ENCODE measurements around the gene MTX1.
A peak's percentile ranks its signal among the peaks of the same experiment; 100 is the strongest.

DNA sequence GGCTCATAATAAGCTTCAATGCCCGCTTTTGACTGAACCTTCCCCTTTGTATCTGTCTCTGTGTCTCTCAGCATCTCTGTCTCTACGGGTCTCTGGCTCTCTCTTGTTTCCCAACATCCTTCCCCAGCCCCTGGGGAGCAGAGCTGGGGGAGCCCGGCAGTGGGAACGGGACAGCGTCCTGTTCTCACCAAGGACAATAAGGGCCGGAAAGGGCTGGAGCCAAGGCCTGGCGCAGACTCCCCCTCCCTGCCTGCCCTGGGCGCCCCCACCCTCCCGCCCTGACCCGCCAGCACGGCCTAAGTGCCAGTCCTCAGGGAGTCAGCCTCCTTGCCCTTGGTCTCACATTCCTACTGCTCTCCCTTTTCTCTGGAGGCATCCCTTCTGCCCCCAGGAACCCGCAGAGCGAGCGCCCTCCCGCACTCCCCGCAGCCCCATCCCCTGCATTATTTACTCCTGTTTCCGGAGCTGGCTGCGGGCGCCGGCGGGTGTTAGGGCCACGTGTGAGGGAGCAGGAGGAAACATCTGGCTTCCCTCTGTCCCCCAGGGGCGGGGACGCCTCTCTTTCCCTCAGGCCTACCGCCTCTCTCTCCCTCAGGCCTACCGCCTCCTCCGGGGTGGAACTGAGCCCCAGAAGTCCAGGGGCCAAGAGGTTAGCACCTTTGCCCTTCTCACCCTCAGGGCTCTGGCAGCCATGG is 41.9 kb upstream of the MTX1 start:
- TF ChIP-seq, protein P1, sequence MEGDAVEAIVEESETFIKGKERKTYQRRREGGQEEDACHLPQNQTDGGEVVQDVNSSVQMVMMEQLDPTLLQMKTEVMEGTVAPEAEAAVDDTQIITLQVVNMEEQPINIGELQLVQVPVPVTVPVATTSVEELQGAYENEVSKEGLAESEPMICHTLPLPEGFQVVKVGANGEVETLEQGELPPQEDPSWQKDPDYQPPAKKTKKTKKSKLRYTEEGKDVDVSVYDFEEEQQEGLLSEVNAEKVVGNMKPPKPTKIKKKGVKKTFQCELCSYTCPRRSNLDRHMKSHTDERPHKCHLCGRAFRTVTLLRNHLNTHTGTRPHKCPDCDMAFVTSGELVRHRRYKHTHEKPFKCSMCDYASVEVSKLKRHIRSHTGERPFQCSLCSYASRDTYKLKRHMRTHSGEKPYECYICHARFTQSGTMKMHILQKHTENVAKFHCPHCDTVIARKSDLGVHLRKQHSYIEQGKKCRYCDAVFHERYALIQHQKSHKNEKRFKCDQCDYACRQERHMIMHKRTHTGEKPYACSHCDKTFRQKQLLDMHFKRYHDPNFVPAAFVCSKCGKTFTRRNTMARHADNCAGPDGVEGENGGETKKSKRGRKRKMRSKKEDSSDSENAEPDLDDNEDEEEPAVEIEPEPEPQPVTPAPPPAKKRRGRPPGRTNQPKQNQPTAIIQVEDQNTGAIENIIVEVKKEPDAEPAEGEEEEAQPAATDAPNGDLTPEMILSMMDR (IDR thresholded peaks at IDR 0.05) = no peak
- no peak for TF ChIP-seq POLR2A (IDR thresholded peaks at IDR 0.05)
- TF ChIP-seq POLR2AphosphoS5 (IDR thresholded peaks at IDR 0.05) = peak in 1 of 3 donors; percentile 12
